ENCODE measurements around the gene AK3. TPM values are rescaled to one million over a fixed set of nuclear protein-coding genes. Genes with fewer than 3 reads are reported as not detected.
"Not testable (repeated sequence)": the region's sequence is repeated elsewhere in the genome, so short reads cannot be mapped to it uniquely, and the experiment has no call there.

AK3 gene
- total and polyA plus RNA-seq, 2 of the 8 experiments (the other 6 are each of a cell fraction or from before 2014, with no cell fraction given), result 8.9 to 30.0 TPM

- H3K27me3 ChIP-seq (replicated peaks in 1 of 4; ENCODE audit: control insufficient read depth in 3 of 4, extremely low read depth in 1 of 4, insufficient read depth in 3 of 4, low read length in 3 of 4); H3K4me2 ChIP-seq (ENCODE audit: insufficient read depth in 1 of 2, low read depth in 2 of 2, low read length in 2 of 2); H3K27ac ChIP-seq (ENCODE audit: low read depth, low read length); H2AFZ ChIP-seq (ENCODE audit: low read length); H3K23ac ChIP-seq (ENCODE audit: insufficient read length); POLR2A ChIA-PET (ENCODE audit: partially characterized antibody); H3K79me2 ChIP-seq (ENCODE audit: control insufficient read depth in 1 of 2, insufficient read depth in 2 of 2, low read length in 2 of 2); H2BK15ac ChIP-seq (ENCODE audit: low read length); H3K14ac ChIP-seq (ENCODE audit: insufficient read length); H4K8ac ChIP-seq (ENCODE audit: extremely low read depth, insufficient read depth, low read length); H4K5ac ChIP-seq (ENCODE audit: insufficient read length, low read depth, low read length); H2BK20ac ChIP-seq (ENCODE audit: low read length); H3K56ac ChIP-seq (replicated peaks; ENCODE audit: insufficient read length, low read depth, low read length); FAIRE-seq; H3K79me1 ChIP-seq (ENCODE audit: low read depth, low read length); H4K91ac ChIP-seq (replicated peaks; ENCODE audit: insufficient read length, low read length); H4K20me1 ChIP-seq (replicated peaks in 1 of 2; ENCODE audit: control insufficient read depth in 1 of 2, insufficient read depth in 2 of 2, low read length in 2 of 2); H3K9ac ChIP-seq (replicated peaks in 1 of 4; ENCODE audit: extremely low read depth in 1 of 4, low read depth in 3 of 4, low read length in 3 of 4); H3K18ac ChIP-seq (ENCODE audit: extremely low read depth, low read length); H3K4me3 ChIP-seq (ENCODE audit: extremely low read depth in 1 of 4, insufficient read depth in 2 of 4, low read depth in 3 of 4, low read length in 4 of 4); DNase-seq (ENCODE audit: low read depth in 1 of 2, low spot score in 2 of 2); H2AK5ac ChIP-seq (ENCODE audit: low read depth, low read length); H2BK5ac ChIP-seq (ENCODE audit: low read depth, low read length); H2BK120ac ChIP-seq (replicated peaks; ENCODE audit: low read depth, low read length); H2BK12ac ChIP-seq (ENCODE audit: low read depth, low read length); H3K9me3 ChIP-seq (ENCODE audit: insufficient read depth in 2 of 2, low read depth in 1 of 2, low read length in 1 of 2); H3K4ac ChIP-seq (replicated peaks; ENCODE audit: insufficient read length, low read depth, low read length); H3K36me3 ChIP-seq (ENCODE audit: control insufficient read depth in 2 of 4, insufficient read depth in 4 of 4, low read length in 3 of 4): not testable (repeated sequence)
- 85% methylated on average over 4 of the region's 5 CpGs; no CpG with 5 or more reads in 1 of the 2 experiments for WGBS, 2 experiments (ENCODE audit: extremely low coverage in 1 of 2, insufficient coverage in 1 of 2, insufficient read length in 1 of 2, insufficient replicate concordance in 2 of 2, low coverage in 1 of 2, low lambda C conversion rate in 2 of 2, missing lambda C conversion rate in 1 of 2)
- Histone ChIP-seq H3K23me2 (ENCODE audit: low read depth, low read length) (peaks cover 10% of the 10 kb centered on the region), H3K4me1 (replicated peaks in 1 of 4; ENCODE audit: control insufficient read depth in 3 of 4, insufficient read depth in 4 of 4, low read length in 3 of 4) (peaks cover 4 to 18% (median 9%) of the 10 kb centered on the region in 4 experiments)
- CTCF ChIA-PET (ENCODE audit: partially characterized antibody), result interaction anchor here (0.6 to 0.7 kb wide), 2 partner anchors 35 to 577 kb away, joined by 3 read pairs; no protein-coding TSS in a partner anchor
These were observed 80.3 kb downstream of the AK3 start for GRCh38 chr9:4660665-4661064.

Other genes starting within 250 kb of the AK3 start
- gene PLPP6, start 78.9 kb downstream of the AK3 start, total RNA-seq (2021; fragmentation: NEBNext Ultra II Directional; extraction: Animal tissue kit (Norgen Biotek cat#: 25700)), result 12.0 and 13.3 TPM in 2 replicates
- 11.8 and 13.0 TPM in 2 replicates for gene PLPP6, start 78.9 kb downstream of the AK3 start, polyA plus RNA-seq (2011; rRNA removed)
- gene SPATA6L, start 74.7 kb downstream of the AK3 start, total RNA-seq (2021; fragmentation: NEBNext Ultra II Directional; extraction: Animal tissue kit (Norgen Biotek cat#: 25700)), result 0.55 and 1.1 TPM in 2 replicates
- gene SPATA6L, start 74.7 kb downstream of the AK3 start, polyA plus RNA-seq (2011; rRNA removed), result 0.57 and 1.6 TPM in 2 replicates
- gene CDC37L1, start 61.6 kb downstream of the AK3 start, total RNA-seq (2021; fragmentation: NEBNext Ultra II Directional; extraction: Animal tissue kit (Norgen Biotek cat#: 25700)), result 22.4 and 23.8 TPM in 2 replicates
- 4.6 and 5.2 TPM in 2 replicates for gene CDC37L1, start 61.6 kb downstream of the AK3 start, polyA plus RNA-seq (2011; rRNA removed)
- 29.5 and 29.7 TPM in 2 replicates for gene RCL1, start 51.7 kb upstream of the AK3 start, total RNA-seq (2021; fragmentation: NEBNext Ultra II Directional; extraction: Animal tissue kit (Norgen Biotek cat#: 25700))
- 21.0 and 24.0 TPM in 2 replicates for gene RCL1, start 51.7 kb upstream of the AK3 start, polyA plus RNA-seq (2011; rRNA removed)
- 2.0 and 2.1 TPM in 2 replicates for gene JAK2, start 244.1 kb upstream of the AK3 start, total RNA-seq (2021; fragmentation: NEBNext Ultra II Directional; extraction: Animal tissue kit (Norgen Biotek cat#: 25700))
- 0.50 and 0.55 TPM in 2 replicates for gene JAK2, start 244.1 kb upstream of the AK3 start, polyA plus RNA-seq (2011; rRNA removed)

Measured in H1 (cell line).